Measurements from ENCODE around the gene HSPA9. TPM values are rescaled to one million over a fixed set of nuclear protein-coding genes. Genes with fewer than 3 reads are reported as not detected.

HSPA9 gene
- polyA plus RNA-seq, 4 donors, result 93.7 to 180 (median 132) TPM

DNA sequence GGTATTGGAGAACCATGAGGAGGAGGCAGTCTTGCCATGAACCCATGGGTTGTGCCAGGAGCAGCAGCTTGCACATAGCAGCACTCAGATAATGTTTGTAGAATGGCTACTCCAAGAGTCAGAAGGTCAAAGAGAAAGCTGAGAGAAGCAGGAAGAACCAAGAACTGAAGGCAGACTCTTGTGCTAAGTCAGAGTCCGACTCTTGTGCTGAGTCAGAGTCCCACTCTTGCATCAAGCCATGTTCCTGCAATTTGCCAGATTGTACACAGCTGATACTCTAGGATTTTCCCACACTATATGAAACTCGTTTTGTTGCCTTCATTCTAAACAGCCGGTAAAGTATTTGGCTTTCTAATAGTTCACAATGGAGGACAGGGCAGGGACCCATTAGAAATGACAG lies 26.2 kb upstream of the HSPA9 start:
- H3K4me3 ChIP-seq (ENCODE audit: low read depth in 1 of 3, low read length in 3 of 3), result no peak overlapping the region
- peaks cover 0 to 8% (median 0%) of the 10 kb centered on the region in 3 donors for H3K4me1 ChIP-seq (ENCODE audit: control insufficient read depth in 3 of 3, insufficient read depth in 2 of 3, low read depth in 1 of 3, low read length in 2 of 3)
- peak; percentile 51 to 75 for DNase-seq
- FAIRE-seq, result no peak
- H3K27ac ChIP-seq (ENCODE audit: low read depth in 1 of 3, low read length in 2 of 3), result no peak overlapping the region
- H3K9me3 ChIP-seq (ENCODE audit: control insufficient read depth in 2 of 2, insufficient read depth in 1 of 2, low read depth in 1 of 2, low read length in 1 of 2), result no peaks in the 10 kb centered on the region
- H3K27me3 ChIP-seq (ENCODE audit: control insufficient read depth in 3 of 3, insufficient read depth in 3 of 3, low read length in 3 of 3), result no peaks in the 10 kb centered on the region
- peaks cover 0 to under 1% (median 0%) of the 10 kb centered on the region in 3 donors for H3K36me3 ChIP-seq (ENCODE audit: control insufficient read depth in 3 of 3, insufficient read depth in 2 of 3, low read depth in 1 of 3, low read length in 3 of 3)
- 38 to 48% (median 45%) methylated on average over 3 of the region's 3 CpGs for WGBS, 3 donors

DNA sequence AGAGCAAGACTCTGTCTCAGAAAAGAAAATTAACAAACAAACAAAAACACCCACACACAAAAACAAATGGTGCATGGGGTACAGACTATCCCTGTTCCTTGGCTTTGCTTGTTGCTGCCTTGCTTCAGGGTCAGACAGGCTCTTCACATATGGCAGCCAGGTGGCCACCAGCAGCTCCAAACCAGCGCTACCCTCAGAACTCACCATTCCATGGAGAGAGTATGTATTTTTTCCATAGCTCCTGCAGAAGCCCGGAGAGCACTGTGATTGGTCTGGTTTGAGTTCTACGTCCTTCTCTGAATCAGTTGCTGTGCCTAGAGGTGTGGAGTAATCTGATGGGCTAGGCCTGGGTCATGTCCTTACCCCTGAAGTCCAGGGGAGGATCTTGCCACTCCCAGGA lies 25.2 kb upstream of the HSPA9 start:
- no peak for DNase-seq
- no peak overlapping the region for H3K27ac ChIP-seq (ENCODE audit: low read depth in 1 of 3, low read length in 2 of 3)
- WGBS, 3 donors, result 92 to 94% (median 94%) methylated on average over 3 of the region's 3 CpGs
- H3K4me3 ChIP-seq (ENCODE audit: low read depth in 1 of 3, low read length in 3 of 3), result no peak overlapping the region
- FAIRE-seq, result no peak
- H3K9me3 ChIP-seq (ENCODE audit: control insufficient read depth in 2 of 2, insufficient read depth in 1 of 2, low read depth in 1 of 2, low read length in 1 of 2), result no peaks in the 10 kb centered on the region
- no peaks in the 10 kb centered on the region for H3K27me3 ChIP-seq (ENCODE audit: control insufficient read depth in 3 of 3, insufficient read depth in 3 of 3, low read length in 3 of 3)
- H3K36me3 ChIP-seq (ENCODE audit: control insufficient read depth in 3 of 3, insufficient read depth in 2 of 3, low read depth in 1 of 3, low read length in 3 of 3), result peaks cover 0 to 2% (median 0%) of the 10 kb centered on the region in 3 donors
- peaks cover 0 to 8% (median 0%) of the 10 kb centered on the region in 3 donors for H3K4me1 ChIP-seq (ENCODE audit: control insufficient read depth in 3 of 3, insufficient read depth in 2 of 3, low read depth in 1 of 3, low read length in 2 of 3)

DNA sequence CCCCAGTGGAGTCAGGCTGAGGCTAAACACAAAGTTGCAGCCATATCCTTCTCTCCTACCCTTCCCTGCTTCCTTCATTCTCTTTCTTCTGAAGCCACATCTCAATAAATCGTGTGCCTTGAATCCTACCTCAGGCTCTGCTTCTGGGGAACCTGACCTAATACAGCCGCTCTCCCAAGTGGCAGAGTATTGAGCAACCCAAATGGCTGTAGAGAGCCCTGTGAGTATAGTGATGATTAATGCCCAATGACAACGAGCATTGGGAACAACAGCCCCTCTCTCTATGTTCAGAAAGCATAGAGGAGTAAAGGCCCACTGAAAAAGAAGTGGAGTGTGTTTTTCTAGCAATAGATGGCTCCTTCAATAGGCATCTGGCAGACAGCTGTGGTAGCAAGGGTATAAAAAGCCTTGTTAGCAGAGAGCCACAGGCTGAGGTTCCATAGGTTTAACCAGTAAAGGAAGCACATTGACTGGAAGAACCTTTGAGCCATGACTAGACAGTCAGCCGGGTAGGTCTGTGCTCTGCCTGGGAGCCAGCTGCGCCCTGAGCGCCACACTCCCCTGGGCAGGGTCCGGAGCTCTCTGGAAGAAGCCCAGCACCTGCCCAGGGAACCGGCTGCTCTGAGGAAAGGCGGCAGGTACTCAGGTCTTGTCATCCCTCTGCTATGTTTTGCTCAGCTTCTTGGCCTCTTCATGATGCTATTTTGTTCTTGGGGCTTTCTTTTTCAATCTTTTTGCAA lies 22.6 kb upstream of the HSPA9 start:
- DNase-seq, result peak; percentile 34 to 68
- 30 to 66% (median 63%) methylated on average over 9 of the region's 9 CpGs for WGBS, 3 donors
- Histone ChIP-seq H3K27me3 (ENCODE audit: control insufficient read depth in 3 of 3, insufficient read depth in 3 of 3, low read length in 3 of 3) (no peaks in the 10 kb centered on the region), H3K36me3 (ENCODE audit: control insufficient read depth in 3 of 3, insufficient read depth in 2 of 3, low read depth in 1 of 3, low read length in 3 of 3) (peaks cover 0 to 2% (median 0%) of the 10 kb centered on the region in 3 donors), H3K4me3 (ENCODE audit: low read depth in 1 of 3, low read length in 3 of 3) (no peak overlapping the region), H3K4me1 (ENCODE audit: control insufficient read depth in 3 of 3, insufficient read depth in 2 of 3, low read depth in 1 of 3, low read length in 2 of 3) (peaks cover 0 to 3% (median 0%) of the 10 kb centered on the region in 3 donors), H3K9me3 (ENCODE audit: control insufficient read depth in 2 of 2, insufficient read depth in 1 of 2, low read depth in 1 of 2, low read length in 1 of 2) (no peaks in the 10 kb centered on the region), H3K27ac (ENCODE audit: low read depth in 1 of 3, low read length in 2 of 3) (no peak overlapping the region)
- no peak for FAIRE-seq

DNA sequence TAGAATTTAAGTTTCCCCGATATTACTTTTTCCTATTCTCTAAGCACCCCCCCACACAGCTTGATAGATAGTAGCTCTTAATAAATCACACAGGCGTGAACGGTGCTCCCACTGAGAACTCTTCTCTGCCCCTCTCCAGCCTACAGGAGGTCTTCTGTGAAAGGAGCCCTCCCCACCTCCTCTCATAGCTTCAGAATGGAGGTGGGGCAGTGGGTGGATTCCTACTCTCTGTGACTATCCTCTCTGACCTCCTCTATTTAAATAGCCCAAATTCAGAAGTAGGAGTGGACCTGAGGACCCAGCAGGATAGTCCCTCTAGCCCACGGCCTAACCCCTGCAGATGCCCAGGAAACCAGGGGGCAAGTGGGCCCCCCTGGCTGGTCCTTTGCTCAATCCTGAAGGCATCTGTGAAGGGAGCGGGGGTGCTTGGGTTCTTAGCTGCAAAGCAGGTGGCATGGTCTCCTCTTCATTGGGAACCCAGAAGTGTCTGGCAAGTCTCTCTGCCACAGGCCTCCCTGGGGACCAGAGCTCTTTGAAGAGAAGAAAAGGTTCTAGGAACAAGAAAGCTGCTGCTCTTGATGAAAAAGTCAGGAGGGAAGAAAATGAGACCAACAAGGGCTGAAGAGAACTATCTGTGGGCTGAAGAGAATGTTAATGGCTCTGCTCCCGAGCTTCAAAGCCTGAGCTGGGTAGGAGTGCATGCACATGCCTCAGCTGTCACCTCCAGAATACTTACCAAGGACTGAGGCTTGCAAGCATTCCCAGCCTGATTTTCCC lies 21.1 kb upstream of the HSPA9 start:
- H3K9me3 ChIP-seq (ENCODE audit: control insufficient read depth in 2 of 2, insufficient read depth in 1 of 2, low read depth in 1 of 2, low read length in 1 of 2), result no peaks in the 10 kb centered on the region
- no peak for DNase-seq
- peaks cover 0 to 2% (median 0%) of the 10 kb centered on the region in 3 donors for H3K36me3 ChIP-seq (ENCODE audit: control insufficient read depth in 3 of 3, insufficient read depth in 2 of 3, low read depth in 1 of 3, low read length in 3 of 3)
- H3K4me3 ChIP-seq (ENCODE audit: low read depth in 1 of 3, low read length in 3 of 3), result no peak overlapping the region
- no peaks in the 10 kb centered on the region for H3K27me3 ChIP-seq (ENCODE audit: control insufficient read depth in 3 of 3, insufficient read depth in 3 of 3, low read length in 3 of 3)
- H3K4me1 ChIP-seq (ENCODE audit: control insufficient read depth in 3 of 3, insufficient read depth in 2 of 3, low read depth in 1 of 3, low read length in 2 of 3), result no peaks in the 10 kb centered on the region
- no peak for FAIRE-seq
- 85 to 95% (median 89%) methylated on average over 6 of the region's 6 CpGs for WGBS, 3 donors
- H3K27ac ChIP-seq (ENCODE audit: low read depth in 1 of 3, low read length in 2 of 3), result no peak overlapping the region

DNA sequence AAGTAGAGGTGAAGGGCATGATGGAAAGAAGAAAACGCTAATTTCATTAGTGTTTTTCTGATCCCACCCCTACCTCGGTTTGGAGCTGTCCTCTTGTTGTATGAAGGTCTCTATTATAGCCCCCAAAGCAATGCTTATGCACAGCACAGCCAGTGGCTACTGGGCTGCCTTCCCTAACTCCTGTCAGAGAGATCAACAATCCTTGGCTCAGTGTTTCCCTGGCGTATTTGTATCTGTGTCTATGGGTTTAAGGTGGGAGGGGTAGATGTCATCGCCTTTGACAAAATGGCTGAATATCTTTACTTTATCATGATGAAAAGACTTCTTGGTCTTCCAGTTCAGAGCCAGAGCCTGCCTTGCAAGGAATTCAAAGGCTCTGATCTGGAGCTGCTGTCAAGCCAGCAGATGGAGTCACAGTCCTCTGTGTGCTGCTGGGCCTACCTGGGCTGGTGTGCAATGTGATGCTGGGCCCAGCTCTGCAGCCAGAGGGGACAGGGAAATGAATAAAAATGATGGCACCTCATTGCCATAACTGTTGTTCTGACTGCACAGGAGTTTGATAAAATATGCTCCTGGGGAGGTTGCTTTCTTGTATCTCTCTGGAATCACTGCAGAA lies 20.1 kb upstream of the HSPA9 start:
- Histone ChIP-seq H3K4me1 (ENCODE audit: control insufficient read depth in 3 of 3, insufficient read depth in 2 of 3, low read depth in 1 of 3, low read length in 2 of 3) (no peaks in the 10 kb centered on the region), H3K36me3 (ENCODE audit: control insufficient read depth in 3 of 3, insufficient read depth in 2 of 3, low read depth in 1 of 3, low read length in 3 of 3) (peaks cover 0 to 2% (median 0%) of the 10 kb centered on the region in 3 donors), H3K27ac (ENCODE audit: low read depth in 1 of 3, low read length in 2 of 3) (no peak overlapping the region), H3K9me3 (ENCODE audit: control insufficient read depth in 2 of 2, insufficient read depth in 1 of 2, low read depth in 1 of 2, low read length in 1 of 2) (no peaks in the 10 kb centered on the region), H3K4me3 (ENCODE audit: low read depth in 1 of 3, low read length in 3 of 3) (no peak overlapping the region), H3K27me3 (ENCODE audit: control insufficient read depth in 3 of 3, insufficient read depth in 3 of 3, low read length in 3 of 3) (no peaks in the 10 kb centered on the region)
- DNase-seq (no peak), FAIRE-seq (no peak)
- 81 to 97% (median 94%) methylated on average over 4 of the region's 4 CpGs for whole genome bisulfite sequencing, 3 donors

DNA sequence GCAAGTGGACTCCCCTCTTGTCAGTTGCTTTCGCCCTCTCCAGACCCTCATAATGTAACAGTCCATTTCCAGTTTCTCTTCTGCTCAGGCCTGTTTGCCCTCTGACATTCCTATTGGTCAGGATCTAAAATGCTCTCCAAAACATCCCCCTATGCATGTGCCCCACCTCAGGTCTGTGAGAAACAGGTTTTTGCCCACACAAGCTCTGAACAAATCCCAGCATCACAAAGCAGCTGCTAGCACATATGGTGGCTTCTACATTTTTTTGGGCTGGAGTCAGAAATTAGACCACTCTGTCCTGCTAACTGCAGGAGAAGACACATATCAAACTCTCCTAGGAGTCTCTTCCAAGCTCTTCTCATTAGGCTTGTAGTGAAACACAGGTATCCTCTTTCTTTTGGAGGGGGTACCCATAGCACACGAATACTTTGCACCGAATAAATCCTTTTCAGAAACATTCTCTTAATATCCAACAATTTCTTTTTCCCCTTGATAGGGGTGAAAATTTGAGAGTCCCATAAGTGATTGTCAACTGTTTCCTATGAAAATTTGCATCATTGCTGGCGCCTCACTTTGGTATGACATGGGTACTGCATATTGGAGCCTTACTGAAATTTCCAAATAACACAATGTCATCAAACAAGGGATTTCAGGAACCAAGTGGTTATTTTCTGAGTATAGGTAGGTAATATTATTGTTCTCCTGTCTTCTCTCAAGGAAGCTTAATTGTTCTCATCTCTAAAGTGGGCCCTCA lies 19.3 kb upstream of the HSPA9 start:
- FAIRE-seq, result no peak
- DNase-seq, result no peak
- Histone ChIP-seq H3K9me3 (ENCODE audit: control insufficient read depth in 2 of 2, insufficient read depth in 1 of 2, low read depth in 1 of 2, low read length in 1 of 2) (no peaks in the 10 kb centered on the region), H3K4me1 (ENCODE audit: control insufficient read depth in 3 of 3, insufficient read depth in 2 of 3, low read depth in 1 of 3, low read length in 2 of 3) (no peaks in the 10 kb centered on the region), H3K27ac (ENCODE audit: low read depth in 1 of 3, low read length in 2 of 3) (no peak overlapping the region), H3K36me3 (ENCODE audit: control insufficient read depth in 3 of 3, insufficient read depth in 2 of 3, low read depth in 1 of 3, low read length in 3 of 3) (peaks cover 0 to 2% (median 0%) of the 10 kb centered on the region in 3 donors), H3K27me3 (ENCODE audit: control insufficient read depth in 3 of 3, insufficient read depth in 3 of 3, low read length in 3 of 3) (no peaks in the 10 kb centered on the region), H3K4me3 (ENCODE audit: low read depth in 1 of 3, low read length in 3 of 3) (no peak overlapping the region)
- WGBS, 3 donors, result 91 to 96% (median 95%) methylated on average over 4 of the region's 4 CpGs

DNA sequence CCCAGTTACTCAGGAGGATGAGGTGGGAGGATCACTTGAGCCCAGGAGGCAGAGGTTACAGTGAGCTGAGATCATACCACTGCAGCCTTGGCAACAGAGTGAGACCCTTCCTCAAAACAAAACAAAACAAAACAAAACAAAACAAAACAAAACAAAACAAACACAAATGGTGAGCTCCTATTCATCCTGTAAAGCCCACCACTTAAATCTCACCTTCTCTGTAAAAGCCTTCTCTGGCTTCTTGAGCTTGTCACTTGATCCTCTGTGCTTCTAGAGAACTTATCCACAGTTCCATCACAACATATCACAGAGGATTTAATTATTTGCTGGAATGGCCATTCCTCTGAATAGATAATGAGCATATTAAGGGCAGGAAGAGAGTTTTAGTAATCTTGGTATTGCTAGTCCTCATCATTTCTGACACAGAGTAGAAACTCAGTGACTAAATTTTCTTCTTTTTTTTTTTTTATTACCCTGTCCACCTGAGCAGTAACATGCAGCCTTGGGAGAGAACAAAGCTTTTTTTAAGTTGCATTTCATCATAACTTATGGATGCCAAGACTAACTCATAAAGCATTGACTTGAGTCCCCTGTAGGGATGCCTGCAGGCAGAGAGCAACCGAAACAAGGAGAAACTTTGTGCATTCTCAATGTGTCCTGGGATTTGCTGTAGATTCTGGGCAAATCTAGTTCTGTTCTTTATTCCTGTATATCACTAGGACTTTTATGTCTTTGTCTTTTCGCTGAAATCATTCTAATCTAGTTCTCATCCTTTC lies 13.0 kb upstream of the HSPA9 start:
- H3K27ac ChIP-seq (ENCODE audit: low read depth in 1 of 3, low read length in 2 of 3), result no peak overlapping the region
- H3K9me3 ChIP-seq (ENCODE audit: control insufficient read depth in 2 of 2, insufficient read depth in 1 of 2, low read depth in 1 of 2, low read length in 1 of 2), result no peaks in the 10 kb centered on the region
- WGBS, 3 donors, result 91 to 98% (median 95%) methylated on average over 2 of the region's 2 CpGs
- FAIRE-seq (no peak), DNase-seq (no peak)
- H3K36me3 ChIP-seq (ENCODE audit: control insufficient read depth in 3 of 3, insufficient read depth in 2 of 3, low read depth in 1 of 3, low read length in 3 of 3), result no peaks in the 10 kb centered on the region
- H3K4me3 ChIP-seq (ENCODE audit: low read depth in 1 of 3, low read length in 3 of 3), result no peak overlapping the region
- H3K4me1 ChIP-seq (ENCODE audit: control insufficient read depth in 3 of 3, insufficient read depth in 2 of 3, low read depth in 1 of 3, low read length in 2 of 3), result peaks cover 0 to 7% (median 2%) of the 10 kb centered on the region in 3 donors
- H3K27me3 ChIP-seq (ENCODE audit: control insufficient read depth in 3 of 3, insufficient read depth in 3 of 3, low read length in 3 of 3), result no peaks in the 10 kb centered on the region
